GM18520 (cell line): Measurements from ENCODE around the gene ADAMTS17.
"Not testable (repeated sequence)": the region's sequence is repeated elsewhere in the genome, so short reads cannot be mapped to it uniquely, and the experiment has no call there.

Experiments
- ATAC-seq: cut with Tn5 transposase; IDR thresholded peaks from one replicate; pipeline ENCODE4 v1.9.1; 2021; ENCODE audit not compliant: unreplicated experiment

ADAMTS17 gene

DNA sequence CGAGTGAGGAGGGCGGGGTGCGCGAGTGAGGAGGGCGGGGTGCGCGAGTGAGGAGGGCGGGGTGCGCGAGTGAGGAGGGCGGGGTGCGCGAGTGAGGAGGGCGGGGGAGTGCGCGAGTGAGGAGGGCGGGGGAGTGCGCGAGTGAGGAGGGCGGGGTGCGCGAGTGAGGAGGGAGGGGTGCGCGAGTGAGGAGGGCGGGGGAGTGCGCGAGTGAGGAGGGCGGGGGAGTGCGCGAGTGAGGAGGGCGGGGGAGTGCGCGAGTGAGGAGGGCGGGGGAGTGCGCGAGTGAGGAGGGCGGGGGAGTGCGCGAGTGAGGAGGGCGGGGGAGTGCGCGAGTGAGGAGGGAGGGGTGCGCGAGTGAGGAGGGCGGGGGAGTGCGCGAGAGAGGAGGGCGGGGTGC lies 415.2 kb downstream of the ADAMTS17 start:
- not testable (repeated sequence) for ATAC-seq

DNA sequence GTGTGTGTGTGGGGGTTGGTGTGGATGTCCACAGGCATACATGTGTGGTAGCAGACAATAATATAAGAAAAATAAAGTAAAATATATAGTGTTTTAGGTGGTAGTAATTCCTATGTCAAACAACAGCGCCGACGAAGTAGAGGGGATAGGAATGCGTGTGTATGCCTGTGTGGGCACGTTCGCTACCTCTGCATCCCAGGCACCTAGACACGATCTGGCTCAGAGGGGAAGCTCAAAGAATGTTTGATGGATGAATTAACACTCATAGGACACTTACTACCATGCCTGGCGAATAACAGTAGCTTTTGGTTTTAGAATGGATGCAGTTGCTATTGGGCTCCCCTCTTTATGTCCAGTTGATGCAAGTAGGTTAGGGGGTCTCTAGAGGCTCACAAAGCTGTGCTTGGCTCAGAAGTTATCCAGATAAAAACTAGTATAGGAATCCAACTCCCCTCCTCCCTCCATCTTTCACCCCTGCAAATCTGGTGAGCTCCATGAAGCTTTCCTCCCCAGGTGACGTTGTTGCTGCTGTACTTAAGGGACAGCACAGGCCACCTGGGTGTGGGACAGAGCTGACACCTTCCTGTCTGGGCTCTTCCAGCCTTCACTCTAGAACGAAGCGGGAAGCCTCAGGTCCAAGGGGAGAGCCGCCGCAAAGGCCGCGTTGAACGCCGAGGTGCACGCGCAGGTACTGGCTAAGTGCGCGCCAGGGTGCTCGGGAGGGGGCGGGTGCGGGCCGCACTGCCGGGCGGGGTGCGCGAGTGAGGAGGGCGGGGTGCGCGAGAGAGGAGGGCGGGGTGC lies 415.9 kb downstream of the ADAMTS17 start:
- ATAC-seq = no peak

DNA sequence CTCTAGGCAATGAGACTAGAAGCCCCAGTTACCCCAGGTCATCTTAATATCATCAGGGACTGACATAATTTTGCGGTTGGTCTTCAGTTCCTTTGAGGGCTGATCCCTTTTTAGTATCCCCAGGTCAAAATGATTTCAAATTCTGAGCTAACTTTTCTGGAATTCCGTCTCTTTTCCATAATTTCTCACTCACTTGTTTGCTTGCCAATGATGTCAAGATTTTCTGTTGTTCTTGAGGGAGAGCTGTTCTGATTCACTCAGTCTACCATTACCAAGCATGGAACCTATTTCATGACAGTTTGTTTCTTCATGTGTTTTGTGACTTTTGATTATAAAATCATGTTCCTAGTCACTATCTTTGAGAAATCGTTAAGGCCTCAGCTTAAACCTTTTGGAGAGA lies 418.1 kb downstream of the ADAMTS17 start:
- no peak for ATAC-seq
